ENCODE measurements around the gene CRYGN.

- TF ChIP-seq EZH2 (IDR thresholded peaks at IDR 0.05; ENCODE audit: low read depth, unreplicated experiment) (no peak), REST (IDR thresholded peaks at IDR 0.05; ENCODE audit: unreplicated experiment) (no peak)
Observed at GRCh38 chr7:151483711-151483983, 43.7 kb upstream of the CRYGN start.

All from GM23338 (cell line).